Measurements from ENCODE around the gene BNC2.
"Not testable (repeated sequence)": the region's sequence is repeated elsewhere in the genome, so short reads cannot be mapped to it uniquely, and the experiment has no call there.

The BNC2 gene

DNA sequence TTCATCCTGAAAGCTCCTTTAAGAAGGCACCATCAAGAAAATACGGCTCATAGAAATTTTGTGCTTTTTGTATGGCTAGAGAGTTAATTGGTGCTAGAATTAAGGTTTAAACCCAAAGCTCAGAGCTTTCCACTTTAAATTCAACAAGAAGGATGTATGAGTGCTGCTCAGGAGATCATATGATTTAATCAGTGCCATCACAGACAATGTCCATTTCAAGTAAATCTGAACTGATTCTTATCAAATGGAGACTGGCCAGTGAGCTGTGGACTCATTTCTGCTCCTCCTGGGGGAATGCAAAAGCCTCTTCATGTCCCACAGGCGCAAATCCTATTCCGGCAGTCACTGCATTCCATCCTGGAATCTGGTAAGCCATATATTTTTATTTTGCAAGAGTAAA, 327.2 kb downstream of the BNC2 start:
- Histone ChIP-seq H3K4me3 (replicated peaks; ENCODE audit: insufficient read depth, low read length) (no peak overlapping the region), H3K27ac (replicated peaks) (no peak overlapping the region), H3K27me3 (ENCODE audit: insufficient read depth, poor library complexity, severe bottlenecking) (no peaks in the 10 kb centered on the region)
- TF ChIP-seq GABPA (IDR thresholded peaks at IDR 0.05; ENCODE audit: low read depth) (no peak), CTCF (IDR thresholded peaks at IDR 0.05; ENCODE audit: insufficient read depth, low read length) (no peak), POLR2AphosphoS5 (IDR thresholded peaks at IDR 0.05; ENCODE audit: low read depth) (no peak), SPI1 (IDR thresholded peaks at IDR 0.05; ENCODE audit: borderline replicate concordance, low read depth) (no peak), REST (IDR thresholded peaks at IDR 0.05; ENCODE audit: insufficient replicate concordance, low read depth) (no peak)
- no peak for DNase-seq (ENCODE audit: low read depth in 1 of 2, low spot score in 1 of 2)

DNA sequence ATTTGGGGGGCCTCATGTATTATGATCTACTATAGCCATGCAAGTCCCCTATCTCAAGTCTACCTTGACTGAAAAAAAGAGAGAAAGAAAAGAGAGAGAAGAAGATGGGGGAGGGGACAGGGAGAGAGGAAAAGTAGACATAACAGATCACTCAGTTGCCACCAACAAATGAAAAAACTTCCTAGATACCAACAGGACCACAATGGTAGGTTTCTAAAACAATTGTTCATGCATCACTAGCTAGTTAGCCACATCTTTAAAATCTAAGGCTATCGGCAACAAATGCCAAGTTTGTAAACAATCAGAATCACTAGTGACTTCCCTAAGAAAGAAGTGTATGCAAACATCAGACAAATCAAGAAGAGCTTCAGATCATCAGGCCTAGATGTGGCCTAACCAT, 328.2 kb downstream of the BNC2 start:
- H3K27me3 ChIP-seq (ENCODE audit: insufficient read depth, poor library complexity, severe bottlenecking): no peaks in the 10 kb centered on the region
- no peak for DNase-seq (ENCODE audit: low read depth in 1 of 2, low spot score in 1 of 2)
- H3K4me3 ChIP-seq (replicated peaks; ENCODE audit: insufficient read depth, low read length): no peak overlapping the region
- no peak for TF ChIP-seq CTCF (IDR thresholded peaks at IDR 0.05; ENCODE audit: insufficient read depth, low read length)
- TF ChIP-seq POLR2AphosphoS5 (IDR thresholded peaks at IDR 0.05; ENCODE audit: low read depth): no peak
- TF ChIP-seq REST (IDR thresholded peaks at IDR 0.05; ENCODE audit: insufficient replicate concordance, low read depth): no peak
- no peak for TF ChIP-seq SPI1 (IDR thresholded peaks at IDR 0.05; ENCODE audit: borderline replicate concordance, low read depth)
- TF ChIP-seq GABPA (IDR thresholded peaks at IDR 0.05; ENCODE audit: low read depth): no peak
- H3K27ac ChIP-seq (replicated peaks): no peak overlapping the region

DNA sequence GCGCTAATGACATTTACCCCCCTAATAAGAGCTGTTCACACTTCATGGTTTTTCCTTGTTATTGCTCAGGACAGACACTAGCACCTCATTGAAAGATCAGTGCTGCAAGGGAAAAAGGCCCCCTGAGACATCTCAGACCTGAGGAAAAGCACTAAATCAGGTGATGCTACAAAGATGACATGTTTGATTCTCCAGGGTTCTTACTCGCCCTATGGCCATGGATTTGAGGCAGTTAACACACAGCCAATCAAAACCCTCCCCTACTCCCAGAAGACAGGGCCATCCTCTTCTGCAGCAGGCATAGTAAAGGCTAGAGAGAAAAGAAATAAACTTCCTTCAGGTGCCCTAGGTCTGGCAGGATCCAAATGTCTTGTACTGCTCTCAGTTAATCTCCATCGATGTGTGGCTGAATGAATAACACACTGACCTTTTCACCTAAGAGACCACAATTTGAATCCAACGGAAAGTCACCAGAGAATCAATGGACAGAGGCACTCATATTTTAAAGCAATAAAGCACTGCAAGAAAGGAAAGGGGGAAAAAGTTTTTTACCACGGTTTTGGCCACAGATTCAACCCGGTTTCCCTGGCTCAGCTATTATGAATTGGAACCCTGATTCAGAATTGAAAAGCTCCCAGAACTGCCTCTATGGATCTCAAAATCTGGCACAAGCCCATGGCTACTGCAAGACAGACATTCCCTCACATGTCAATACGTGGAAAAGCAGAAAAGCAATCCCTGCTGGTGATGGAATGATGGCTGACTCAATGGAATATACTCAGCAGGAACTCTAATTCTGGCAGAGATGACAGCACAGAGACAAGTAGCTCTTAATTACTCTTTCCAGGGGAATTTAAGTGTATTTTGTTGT, 329.5 kb downstream of the BNC2 start:
- Histone ChIP-seq H3K27me3 (ENCODE audit: insufficient read depth, poor library complexity, severe bottlenecking) (no peaks in the 10 kb centered on the region), H3K27ac (replicated peaks) (no peak overlapping the region), H3K4me3 (replicated peaks; ENCODE audit: insufficient read depth, low read length) (no peak overlapping the region)
- no peak for TF ChIP-seq POLR2AphosphoS5 (IDR thresholded peaks at IDR 0.05; ENCODE audit: low read depth)
- TF ChIP-seq GABPA (IDR thresholded peaks at IDR 0.05; ENCODE audit: low read depth): no peak
- no peak for TF ChIP-seq CTCF (IDR thresholded peaks at IDR 0.05; ENCODE audit: insufficient read depth, low read length)
- TF ChIP-seq REST (IDR thresholded peaks at IDR 0.05; ENCODE audit: insufficient replicate concordance, low read depth): no peak
- TF ChIP-seq SPI1 (IDR thresholded peaks at IDR 0.05; ENCODE audit: borderline replicate concordance, low read depth): no peak
- DNase-seq (ENCODE audit: low read depth in 1 of 2, low spot score in 1 of 2): no peak

DNA sequence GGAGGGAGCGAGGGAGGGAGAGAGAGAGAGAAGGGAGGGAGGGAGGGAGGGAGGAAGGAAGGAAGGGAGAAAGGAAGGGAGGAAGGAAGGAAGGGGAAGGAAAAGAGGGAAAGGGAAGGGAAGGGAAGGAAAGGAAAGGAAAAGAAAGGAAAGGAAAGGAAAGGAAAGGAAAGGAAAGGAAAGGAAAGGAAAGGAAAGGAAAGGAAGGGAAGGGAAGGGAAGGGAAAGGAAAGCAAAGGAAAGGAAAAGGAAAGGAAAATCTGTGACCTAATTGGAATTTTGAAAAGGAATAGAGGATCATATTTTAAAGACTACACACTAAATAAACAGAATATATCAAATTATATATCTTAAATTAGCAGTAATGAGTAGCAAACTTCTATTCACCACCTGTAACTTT, 330.8 kb downstream of the BNC2 start:
- DNase-seq (ENCODE audit: low read depth in 1 of 2, low spot score in 1 of 2); H3K4me3 ChIP-seq (replicated peaks; ENCODE audit: insufficient read depth, low read length); H3K27ac ChIP-seq (replicated peaks): not testable (repeated sequence)

More for the DNA sequence above, 330.8 kb downstream of the BNC2 start:
- not testable (repeated sequence) for H3K27me3 ChIP-seq (ENCODE audit: insufficient read depth, poor library complexity, severe bottlenecking)
